HG03378 (cell line): ENCODE measurements around the gene CTSO.
"Not testable (repeated sequence)": the region's sequence is repeated elsewhere in the genome, so short reads cannot be mapped to it uniquely, and the experiment has no call there.

Experiments used
- ATAC-seq: cut with Tn5 transposase; IDR thresholded peaks from one replicate; pipeline ENCODE4 v1.9.1; 2021; ENCODE audit warnings: mild to moderate bottlenecking, moderate library complexity; ENCODE audit not compliant: unreplicated experiment

CTSO gene

GRCh38 chr4:155908187-155909139, 45.2 kb downstream of the CTSO start:
- no peak for ATAC-seq

- ATAC-seq = no peak
Observed at GRCh38 chr4:155907556-155907955, 46.1 kb downstream of the CTSO start.

GRCh38 chr4:155906554-155907247, 47.0 kb downstream of the CTSO start:
- ATAC-seq = no peak

- no peak for ATAC-seq
Observed at GRCh38 chr4:155904331-155904730, 49.3 kb downstream of the CTSO start.

- no peak for ATAC-seq
Observed at GRCh38 chr4:155903453-155903852, 50.2 kb downstream of the CTSO start, which contains the start of gene TDO2. TSS of gene TDO2 (plus strand) at chr4:155903696. CDS start at chr4:155903759, 63 bp downstream.

- no peak for ATAC-seq
Observed at GRCh38 chr4:155901013-155901412, 52.7 kb downstream of the CTSO start.

GRCh38 chr4:155900381-155900780, 53.3 kb downstream of the CTSO start:
- ATAC-seq = peak; percentile 53

- ATAC-seq = no peak
Observed at GRCh38 chr4:155899891-155900290, 53.8 kb downstream of the CTSO start.

- not testable (repeated sequence) for ATAC-seq
Observed at GRCh38 chr4:155898371-155898770, 55.3 kb downstream of the CTSO start.

GRCh38 chr4:155891058-155891457, 62.6 kb downstream of the CTSO start:
- ATAC-seq = no peak

GRCh38 chr4:155889946-155890345, 63.7 kb downstream of the CTSO start:
- no peak for ATAC-seq

GRCh38 chr4:155889031-155889793, 64.5 kb downstream of the CTSO start:
- ATAC-seq = peak; percentile 95

GRCh38 chr4:155887847-155888570, 65.7 kb downstream of the CTSO start:
- ATAC-seq = no peak

GRCh38 chr4:155887045-155887444, 66.6 kb downstream of the CTSO start:
- ATAC-seq = no peak

GRCh38 chr4:155885666-155886065, 68.0 kb downstream of the CTSO start:
- ATAC-seq = no peak

GRCh38 chr4:155883895-155884294, 69.8 kb downstream of the CTSO start:
- no peak for ATAC-seq

- ATAC-seq = peak; percentile 45
Observed at GRCh38 chr4:155881555-155881954, 72.1 kb downstream of the CTSO start.

GRCh38 chr4:155879767-155880166, 73.9 kb downstream of the CTSO start:
- ATAC-seq = no peak

- ATAC-seq = no peak
Observed at GRCh38 chr4:155878611-155879010, 75.1 kb downstream of the CTSO start.

- ATAC-seq = no peak
Observed at GRCh38 chr4:155877971-155878370, 75.7 kb downstream of the CTSO start.
